ENCODE results near the gene RAB9A. TPM values are rescaled to one million over a fixed set of nuclear protein-coding genes. Genes with fewer than 3 reads are reported as not detected.

The RAB9A gene
- total RNA-seq, 1 donor from 2014 or later: 14.2 TPM

DNA sequence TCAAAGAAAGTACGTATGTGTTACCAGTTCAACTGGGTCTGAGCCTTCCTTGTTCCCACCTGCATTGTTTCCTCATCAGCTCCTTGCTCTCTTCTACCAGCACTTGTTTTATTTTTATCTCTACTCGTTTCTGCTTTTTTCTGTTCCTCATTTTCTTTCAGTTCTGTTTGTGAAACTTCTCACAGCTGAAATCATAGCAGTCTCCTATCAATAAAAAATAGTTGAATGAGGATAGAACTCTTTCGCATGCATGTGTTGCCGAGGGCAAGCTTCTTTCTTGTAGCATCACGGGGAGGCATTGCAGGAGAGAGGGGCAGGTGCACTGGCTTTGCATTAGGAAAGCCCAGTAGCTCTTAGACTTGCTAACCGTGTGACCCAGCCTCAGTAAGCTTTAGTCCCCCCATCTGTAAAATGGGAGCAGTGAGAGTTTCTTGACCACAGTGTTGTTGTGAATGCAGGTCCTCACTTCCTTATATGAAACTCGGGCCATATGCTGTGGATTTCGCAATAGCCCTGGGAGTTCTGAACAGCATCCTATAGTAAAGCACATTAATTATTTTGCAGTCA, 70.3 kb downstream of the RAB9A start:
- Mint-ChIP-seq H3K9me3 (ENCODE audit: unreplicated experiment) (no peaks in the 10 kb centered on the region), H3K27ac (ENCODE audit: unreplicated experiment) (no peak overlapping the region), H3K27me3 (ENCODE audit: unreplicated experiment) (no peaks in the 10 kb centered on the region), H3K36me3 (ENCODE audit: unreplicated experiment) (no peaks in the 10 kb centered on the region), H3K4me1 (ENCODE audit: low read depth, unreplicated experiment) (peaks cover 9% of the 10 kb centered on the region), H3K4me3 (ENCODE audit: unreplicated experiment) (no peak overlapping the region)
- no peak for DNase-seq
- TF ChIP-seq, protein P1, sequence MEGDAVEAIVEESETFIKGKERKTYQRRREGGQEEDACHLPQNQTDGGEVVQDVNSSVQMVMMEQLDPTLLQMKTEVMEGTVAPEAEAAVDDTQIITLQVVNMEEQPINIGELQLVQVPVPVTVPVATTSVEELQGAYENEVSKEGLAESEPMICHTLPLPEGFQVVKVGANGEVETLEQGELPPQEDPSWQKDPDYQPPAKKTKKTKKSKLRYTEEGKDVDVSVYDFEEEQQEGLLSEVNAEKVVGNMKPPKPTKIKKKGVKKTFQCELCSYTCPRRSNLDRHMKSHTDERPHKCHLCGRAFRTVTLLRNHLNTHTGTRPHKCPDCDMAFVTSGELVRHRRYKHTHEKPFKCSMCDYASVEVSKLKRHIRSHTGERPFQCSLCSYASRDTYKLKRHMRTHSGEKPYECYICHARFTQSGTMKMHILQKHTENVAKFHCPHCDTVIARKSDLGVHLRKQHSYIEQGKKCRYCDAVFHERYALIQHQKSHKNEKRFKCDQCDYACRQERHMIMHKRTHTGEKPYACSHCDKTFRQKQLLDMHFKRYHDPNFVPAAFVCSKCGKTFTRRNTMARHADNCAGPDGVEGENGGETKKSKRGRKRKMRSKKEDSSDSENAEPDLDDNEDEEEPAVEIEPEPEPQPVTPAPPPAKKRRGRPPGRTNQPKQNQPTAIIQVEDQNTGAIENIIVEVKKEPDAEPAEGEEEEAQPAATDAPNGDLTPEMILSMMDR (IDR thresholded peaks at IDR 0.05; ENCODE audit: partially characterized antibody, unreplicated experiment): no peak

Other genes with a start within 250 kb of the RAB9A start
- gene EGFL6, start 119.5 kb upstream of the RAB9A start, total RNA-seq (ENCODE audit: unreplicated experiment): not detected
- gene TCEANC, start 36.0 kb upstream of the RAB9A start, total RNA-seq (ENCODE audit: unreplicated experiment): 6.3 TPM
- gene TRAPPC2, start 45.5 kb downstream of the RAB9A start, total RNA-seq (ENCODE audit: unreplicated experiment): 25.8 TPM
- 28.5 TPM for gene OFD1, start 45.6 kb downstream of the RAB9A start, total RNA-seq (ENCODE audit: unreplicated experiment)
- gene GPM6B, start 128.0 kb downstream of the RAB9A start, total RNA-seq (ENCODE audit: unreplicated experiment): 516 TPM